Hepatocyte (in vitro differentiated cells): ENCODE data around the gene SOS2. TPM values are rescaled to one million over a fixed set of nuclear protein-coding genes. Genes with fewer than 3 reads are reported as not detected.

Source experiments
- DNase-seq: peaks from one replicate; pipeline ENCODE4 v3.0.0-alpha.2; 2016; ENCODE audit warnings: low spot score
- H2AFZ ChIP-seq: fragments of 200-600 bp; sonication (generic); 2 replicates; pipeline ENCODE4 v1.6.0; 2016; ENCODE audit warnings: antibody characterized with exemption, mild to moderate bottlenecking
- H3K27ac ChIP-seq: fragments of 200-600 bp; sonication (generic); 2 replicates; pipeline ENCODE4 v1.5.1; 2016; ENCODE audit warnings: mild to moderate bottlenecking
- H3K27me3 ChIP-seq: fragments of 200-600 bp; sonication (generic); 2 replicates; pipeline ENCODE4 v1.6.1; 2016
- H3K36me3 ChIP-seq: fragments of 200-600 bp; sonication (generic); replicated peaks from 2 replicates; pipeline ENCODE4 v1.5.1; 2016; ENCODE audit warnings: low read depth; ENCODE audit not compliant: insufficient read depth
- H3K4me1 ChIP-seq: fragments of 200-600 bp; sonication (generic); 2 replicates; pipeline ENCODE4 v1.5.1; 2016; ENCODE audit warnings: mild to moderate bottlenecking, moderate library complexity; ENCODE audit not compliant: insufficient read depth
- H3K4me2 ChIP-seq: fragments of 200-600 bp; sonication (generic); 2 replicates; pipeline ENCODE4 v1.6.0; 2016
- H3K4me3 ChIP-seq: fragments of 200-600 bp; sonication (generic); 2 replicates; pipeline ENCODE4 v1.5.1; 2016; ENCODE audit warnings: mild to moderate bottlenecking
- H3K79me2 ChIP-seq: fragments of 200-600 bp; sonication (generic); 2 replicates; pipeline ENCODE4 v1.6.0; 2017; ENCODE audit warnings: mild to moderate bottlenecking
- H3K9me2 ChIP-seq: fragments of 200-600 bp; sonication (generic); replicated peaks from 2 replicates; pipeline ENCODE4 v1.6.0; 2017; ENCODE audit warnings: mild to moderate bottlenecking; ENCODE audit not compliant: insufficient read depth
- H3K9me3 ChIP-seq: fragments of 200-600 bp; sonication (generic); 2 replicates; pipeline ENCODE4 v1.5.1; 2016; ENCODE audit warnings: low read depth, mild to moderate bottlenecking
- H4K20me1 ChIP-seq: fragments of 200-600 bp; sonication (generic); 2 replicates; pipeline ENCODE4 v1.6.0; 2016; ENCODE audit warnings: mild to moderate bottlenecking; ENCODE audit not compliant: insufficient read depth, poor library complexity, severe bottlenecking
- CTCF ChIP-seq: fragments of 200-600 bp; sonication (generic); IDR thresholded peaks from 2 replicates; pipeline ENCODE4 v1.5.1; 2016; ENCODE audit warnings: antibody characterized with exemption, mild to moderate bottlenecking; ENCODE audit not compliant: poor library complexity
- EZH2 ChIP-seq: fragments of 200-600 bp; sonication (generic); IDR thresholded peaks from 2 replicates; pipeline ENCODE4 v1.6.1; 2016; ENCODE audit warnings: antibody characterized with exemption, mild to moderate bottlenecking, borderline replicate concordance
- EZH2phosphoT487 ChIP-seq: fragments of 200-600 bp; sonication (generic); IDR thresholded peaks from one replicate; pipeline ENCODE4 v1.6.1; 2018; ENCODE audit warnings: antibody characterized with exemption, mild to moderate bottlenecking, low read depth, moderate library complexity; ENCODE audit not compliant: unreplicated experiment, severe bottlenecking
- WGBS: methylation state at CpG from one replicate; pipeline ENCODE4 v1.1.6; 2016; ENCODE audit warnings: low lambda C conversion rate; ENCODE audit errors: missing lambda C conversion rate; 5-methylcytosine and 5-hydroxymethylcytosine counted together
- polyA plus RNA-seq: library from polyadenylated mRNA; unstranded; fragments of >200 nt; fragmentation: Nextera tagmentation; extraction: Ambion mirVana; gene quantifications from 2 replicates; pipeline ENCODE4 v1.2.1, GENCODE V29; 2016
- total RNA-seq: library from RNA; depleted of rRNA; stranded (reverse); fragments of >200 nt; gene quantifications from 2 replicates; pipeline ENCODE4 v1.2.3, GENCODE V29; 2014

Gene SOS2
- total and polyA plus RNA-seq, 2 experiments from 2014 or later, result 12.9 to 28.7 TPM

- no peak for TF ChIP-seq EZH2
- no peak for TF ChIP-seq EZH2phosphoT487
- no peak for TF ChIP-seq CTCF
- Histone ChIP-seq H3K4me1 (peaks cover 11% of the 10 kb centered on the region), H3K4me3 (no peak overlapping the region), H3K4me2 (no peak overlapping the region), H4K20me1 (peaks cover 10% of the 10 kb centered on the region), H3K9me2 (no peaks in the 10 kb centered on the region), H2AFZ (no peak overlapping the region), H3K9me3 (no peaks in the 10 kb centered on the region), H3K27me3 (no peaks in the 10 kb centered on the region), H3K27ac (no peak overlapping the region), H3K36me3 (no peaks in the 10 kb centered on the region), H3K79me2 (peaks cover 18% of the 10 kb centered on the region)
- 91% methylated on average over 4 of the region's 4 CpGs for WGBS
- no peak for DNase-seq
Measured at GRCh38 chr14:50233951-50234250, 2.5 kb upstream of the SOS2 start.

GRCh38 chr14:50233166-50233950, 2.0 kb upstream of the SOS2 start:
- H3K27ac ChIP-seq, result peak overlapping the region; percentile 94
- no peaks in the 10 kb centered on the region for H3K9me3 ChIP-seq
- TF ChIP-seq EZH2 (no peak), EZH2phosphoT487 (no peak), CTCF (no peak)
- no peak overlapping the region for H3K4me2 ChIP-seq
- no peak overlapping the region for H2AFZ ChIP-seq
- no peaks in the 10 kb centered on the region for H3K9me2 ChIP-seq
- peaks cover 12% of the 10 kb centered on the region for H4K20me1 ChIP-seq
- H3K27me3 ChIP-seq, result no peaks in the 10 kb centered on the region
- 88% methylated on average over 14 of the region's 14 CpGs for WGBS
- no peak for DNase-seq
- no peak overlapping the region for H3K4me3 ChIP-seq
- H3K79me2 ChIP-seq, result peaks cover 23% of the 10 kb centered on the region
- H3K36me3 ChIP-seq, result no peaks in the 10 kb centered on the region
- peaks cover 11% of the 10 kb centered on the region for H3K4me1 ChIP-seq

- TF ChIP-seq EZH2phosphoT487, result no peak
- TF ChIP-seq EZH2, result no peak
- no peak for TF ChIP-seq CTCF
- Histone ChIP-seq H3K9me3 (no peaks in the 10 kb centered on the region), H3K4me1 (peaks cover 11% of the 10 kb centered on the region), H3K27me3 (no peaks in the 10 kb centered on the region), H2AFZ (peak overlapping the region; percentile 70), H3K4me3 (peak overlapping the region; percentile 43), H3K9me2 (no peaks in the 10 kb centered on the region), H3K27ac (peak overlapping the region; percentile 94), H3K4me2 (peak overlapping the region; percentile 79), H3K79me2 (peaks cover 34% of the 10 kb centered on the region), H4K20me1 (peaks cover 17% of the 10 kb centered on the region), H3K36me3 (no peaks in the 10 kb centered on the region)
- no peak for DNase-seq
- 35% methylated on average over 13 of the region's 13 CpGs for WGBS
Measured at GRCh38 chr14:50232276-50232642, 881 bp upstream of the SOS2 start.
